ENCODE data around the gene PPM1M.

- no peak for TF ChIP-seq CTCF (conservative IDR thresholded peaks at IDR 0.05; ENCODE audit: low read depth, low read length)
- TF ChIP-seq EZH2 (IDR thresholded peaks at IDR 0.05; ENCODE audit: low read length, unreplicated experiment): no peak
These were observed 37.7 kb downstream of the PPM1M start for GRCh38 chr3:52283306-52283705.
